Dermis microvascular lymphatic vessel endothelial cell (primary cell): Measurements from ENCODE around the gene KRT71. TPM values are rescaled to one million over a fixed set of nuclear protein-coding genes. Genes with fewer than 3 reads are reported as not detected.
"Not testable (repeated sequence)": the region's sequence is repeated elsewhere in the genome, so short reads cannot be mapped to it uniquely, and the experiment has no call there.

Experiments used
- DNase-seq, 2 donors: peaks; one replicate each; pipeline versions ENCODE4 v3.0.0 to v3.0.0-alpha.2; 2010; ENCODE audit warnings: low read depth in 2 of 2
- total RNA-seq: library from RNA; depleted of rRNA; stranded (reverse); fragments of >200 nt; gene quantifications from 2 replicates; pipeline ENCODE4 v1.2.1, GENCODE V29; 2014

Gene KRT71
- total RNA-seq, 1 donor from 2014 or later: not detected

- DNase-seq: no peak
These were observed 31.2 kb downstream of the KRT71 start for GRCh38 chr12:52521568-52522266.

GRCh38 chr12:52521175-52521567 is 31.8 kb downstream of the KRT71 start:
- DNase-seq: peak in 1 of 2 donors; percentile 8

GRCh38 chr12:52519826-52520662 is 32.9 kb downstream of the KRT71 start, which contains the start of gene KRT5:
KRT5 (minus strand) TSS chr12:52520394; CDS start chr12:52520296, 98 bp downstream.
- no peak for DNase-seq

DNA sequence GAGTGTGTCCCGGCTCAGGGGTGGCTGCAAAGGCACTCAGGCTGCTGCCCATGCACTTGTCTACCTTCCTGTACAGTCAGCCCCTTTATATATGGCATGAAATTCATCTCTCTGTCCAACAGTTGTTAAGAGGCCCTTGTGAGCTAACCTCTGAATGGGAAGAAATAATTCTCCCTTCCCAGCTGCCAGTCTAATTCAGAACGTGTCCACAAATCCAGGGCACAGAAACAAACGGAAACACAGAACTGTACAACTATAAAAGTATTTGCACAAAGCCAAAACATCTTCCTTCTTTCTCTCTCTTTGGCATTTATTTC is 33.6 kb downstream of the KRT71 start:
- DNase-seq: no peak

DNA sequence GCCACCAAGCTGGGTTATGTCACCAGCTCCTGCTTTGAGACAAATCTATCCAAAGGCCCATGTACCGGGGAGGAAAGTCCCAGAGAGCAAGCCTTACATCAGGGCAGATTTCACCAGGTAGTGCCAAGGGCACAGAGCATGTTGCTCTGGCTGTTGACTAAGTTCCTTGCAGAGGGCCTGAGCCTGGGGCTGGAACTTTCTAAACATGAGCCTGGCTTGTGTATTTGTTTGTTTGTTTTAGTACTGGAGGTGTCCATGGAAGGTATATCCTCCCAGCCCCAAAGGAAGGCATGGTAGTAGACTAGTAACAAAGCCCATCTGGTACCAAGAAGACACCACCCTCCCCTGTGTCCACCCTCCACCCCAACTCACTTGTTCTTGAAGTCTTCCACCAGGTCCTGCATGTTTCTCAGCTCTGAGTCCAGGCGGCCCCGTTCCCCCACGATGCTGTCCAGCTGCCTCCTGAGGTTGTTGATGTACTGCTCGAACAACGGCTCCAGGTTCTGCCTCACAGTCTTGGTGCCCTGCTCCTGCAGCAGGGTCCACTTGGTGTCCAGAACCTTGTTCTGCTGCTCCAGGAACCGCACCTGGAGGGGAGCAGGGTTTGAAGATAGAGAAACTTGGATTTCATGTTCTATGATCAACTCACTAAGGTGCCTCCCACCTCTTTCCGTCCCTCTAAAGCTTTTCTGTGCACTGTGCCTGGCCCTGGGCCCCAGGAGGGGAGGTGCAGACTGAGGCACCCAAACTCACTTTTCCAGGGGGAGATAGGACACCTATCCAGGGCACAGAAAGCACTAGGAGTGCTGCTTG is 34.2 kb downstream of the KRT71 start:
- no peak for DNase-seq

- DNase-seq: no peak
These were observed 35.1 kb downstream of the KRT71 start for GRCh38 chr12:52517888-52518287.

- DNase-seq: no peak
These were observed 35.7 kb downstream of the KRT71 start for GRCh38 chr12:52517005-52517835.

DNA sequence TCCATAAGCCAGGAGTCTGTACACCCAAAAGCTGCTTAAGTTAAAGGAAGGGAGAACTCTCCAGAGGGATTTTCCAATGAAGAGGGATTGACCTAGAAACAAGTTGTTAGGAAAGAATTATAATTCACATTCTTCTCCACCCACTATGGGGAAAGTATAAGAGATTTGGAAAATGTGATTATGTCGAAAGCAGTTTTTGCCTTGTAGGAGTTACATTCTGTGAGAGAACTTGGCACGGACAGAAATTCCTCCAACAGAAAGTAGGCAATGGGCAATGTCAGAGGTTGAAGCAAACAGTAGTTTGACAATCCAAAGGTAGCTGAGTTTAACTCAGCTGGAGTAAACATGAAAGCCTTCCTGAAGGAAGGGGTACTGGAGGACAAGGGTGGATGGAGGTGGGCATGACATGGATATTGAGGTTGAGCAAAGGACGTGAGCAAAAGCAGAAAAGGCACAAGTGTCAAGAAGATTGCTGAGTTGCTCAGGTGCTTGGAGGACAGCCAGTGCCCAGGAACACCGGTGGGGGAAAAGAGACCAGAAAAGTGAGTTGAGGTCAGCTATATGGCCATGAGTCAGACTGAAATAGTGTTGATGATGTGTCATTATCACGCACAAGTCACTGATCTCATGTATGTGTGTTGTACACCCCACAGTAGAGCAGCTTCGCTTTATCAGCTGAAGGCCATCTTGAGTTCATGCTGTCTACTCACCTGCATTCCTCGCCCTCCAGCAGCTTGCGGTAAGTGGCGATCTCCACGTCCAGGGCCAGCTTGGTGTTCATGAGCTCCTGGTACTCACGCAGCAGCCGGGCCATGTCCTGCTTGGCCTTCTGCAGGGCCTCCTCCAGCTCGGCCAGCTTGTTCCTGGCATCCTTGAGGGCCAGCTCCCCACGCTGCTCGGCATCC is 36.8 kb downstream of the KRT71 start:
- DNase-seq: no peak

DNA sequence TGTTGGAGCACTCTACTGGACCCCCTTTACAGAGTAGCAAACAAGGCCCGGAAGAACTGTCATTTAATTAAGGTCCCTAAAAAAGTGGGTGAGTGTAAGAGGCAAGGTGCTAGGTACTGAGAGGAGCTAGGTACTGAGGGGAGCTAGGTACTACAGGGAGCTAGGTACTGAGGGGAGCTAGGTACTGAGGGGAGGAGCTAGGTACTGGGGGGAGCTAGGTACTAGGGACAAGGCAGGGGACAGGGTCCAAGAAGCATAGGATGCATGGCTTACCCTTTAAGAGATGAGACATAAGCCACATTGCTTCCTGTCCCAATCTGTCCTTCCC is 37.7 kb downstream of the KRT71 start:
- DNase-seq: no peak

DNA sequence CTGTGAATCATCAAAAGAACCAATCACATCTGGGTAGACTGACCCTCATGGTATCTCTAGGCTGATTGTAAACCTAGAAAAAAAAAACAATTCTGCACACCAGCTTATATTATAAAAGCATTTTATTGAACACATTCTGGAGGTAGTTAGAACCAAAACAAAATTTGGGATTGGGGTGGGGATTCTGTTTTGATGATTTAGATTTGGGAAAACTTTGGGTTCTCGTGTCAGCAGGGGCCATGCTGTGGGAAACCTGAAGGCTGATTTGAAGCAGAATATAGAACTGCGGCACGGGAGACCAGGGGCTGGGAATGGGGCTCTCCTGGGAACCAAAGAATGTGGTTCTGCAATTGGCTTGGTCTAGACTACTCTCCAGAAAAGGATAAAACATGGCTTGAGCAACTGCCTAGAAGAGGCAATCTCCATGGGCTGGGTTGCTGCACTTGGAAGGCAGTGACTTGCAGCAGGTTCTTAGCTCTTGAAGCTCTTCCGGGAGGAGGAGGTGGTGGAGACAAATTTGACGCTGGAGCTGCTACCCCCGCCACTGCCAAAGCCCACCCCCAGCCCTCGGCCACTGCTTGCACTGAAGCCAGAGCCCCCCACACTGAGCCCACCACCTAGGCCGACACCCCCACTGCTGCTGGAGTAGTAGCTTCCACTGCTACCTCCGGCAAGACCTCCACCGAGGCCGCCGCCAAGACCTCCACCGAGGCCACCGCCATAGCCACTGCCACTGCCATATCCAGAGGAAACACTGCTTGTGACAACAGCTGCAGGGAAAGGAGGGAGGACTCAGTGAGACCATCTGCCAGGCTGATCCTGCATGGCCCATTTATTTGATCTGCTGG is 38.2 kb downstream of the KRT71 start:
- no peak for DNase-seq

- no peak for DNase-seq
These were observed 39.2 kb downstream of the KRT71 start for GRCh38 chr12:52513736-52514135.

GRCh38 chr12:52508211-52508610 is 44.7 kb downstream of the KRT71 start:
- no peak for DNase-seq

GRCh38 chr12:52506858-52507715 is 45.9 kb downstream of the KRT71 start:
- DNase-seq: peak in 1 of 2 donors; percentile 29

DNA sequence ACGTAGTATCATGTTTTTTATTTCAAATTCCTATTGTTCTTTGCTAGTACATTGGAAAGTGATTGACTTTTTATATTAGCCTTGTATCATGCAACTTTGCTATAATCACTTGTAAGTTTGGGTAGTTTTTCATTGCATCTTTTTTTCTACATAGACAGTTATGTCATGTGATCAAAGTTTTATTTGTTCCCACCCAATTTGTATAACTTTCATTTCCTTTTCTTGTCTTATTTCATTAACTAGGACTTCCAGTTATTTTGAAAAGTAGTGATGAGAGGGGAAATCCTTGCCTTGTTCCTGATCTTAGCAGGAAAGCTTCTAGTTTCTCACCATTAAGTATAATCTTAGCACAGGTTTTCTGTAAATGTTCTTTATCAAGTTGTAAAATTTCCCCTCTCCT is 50.1 kb downstream of the KRT71 start:
- DNase-seq: no peak

DNA sequence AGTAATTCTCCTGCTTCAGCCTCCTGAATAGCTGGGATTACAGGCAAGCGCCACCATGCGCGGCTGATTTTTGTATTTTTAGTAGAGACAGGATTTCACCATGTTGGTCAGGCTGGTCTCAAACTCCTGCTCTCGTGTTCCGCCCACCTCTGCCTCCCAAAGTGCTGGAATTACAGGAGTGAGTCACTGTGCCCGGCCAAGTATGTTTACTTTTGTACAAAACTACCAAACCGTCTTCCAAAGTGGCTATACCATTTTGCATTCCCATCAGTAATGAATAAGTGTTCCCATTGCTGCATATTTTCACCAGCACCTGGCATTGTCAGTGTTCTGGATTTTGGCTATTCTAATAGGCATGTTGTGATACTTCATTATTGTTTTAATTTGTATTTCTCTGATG is 51.5 kb downstream of the KRT71 start:
- no peak for DNase-seq

GRCh38 chr12:52500574-52500973 is 52.4 kb downstream of the KRT71 start:
- DNase-seq: not testable (repeated sequence)

DNA sequence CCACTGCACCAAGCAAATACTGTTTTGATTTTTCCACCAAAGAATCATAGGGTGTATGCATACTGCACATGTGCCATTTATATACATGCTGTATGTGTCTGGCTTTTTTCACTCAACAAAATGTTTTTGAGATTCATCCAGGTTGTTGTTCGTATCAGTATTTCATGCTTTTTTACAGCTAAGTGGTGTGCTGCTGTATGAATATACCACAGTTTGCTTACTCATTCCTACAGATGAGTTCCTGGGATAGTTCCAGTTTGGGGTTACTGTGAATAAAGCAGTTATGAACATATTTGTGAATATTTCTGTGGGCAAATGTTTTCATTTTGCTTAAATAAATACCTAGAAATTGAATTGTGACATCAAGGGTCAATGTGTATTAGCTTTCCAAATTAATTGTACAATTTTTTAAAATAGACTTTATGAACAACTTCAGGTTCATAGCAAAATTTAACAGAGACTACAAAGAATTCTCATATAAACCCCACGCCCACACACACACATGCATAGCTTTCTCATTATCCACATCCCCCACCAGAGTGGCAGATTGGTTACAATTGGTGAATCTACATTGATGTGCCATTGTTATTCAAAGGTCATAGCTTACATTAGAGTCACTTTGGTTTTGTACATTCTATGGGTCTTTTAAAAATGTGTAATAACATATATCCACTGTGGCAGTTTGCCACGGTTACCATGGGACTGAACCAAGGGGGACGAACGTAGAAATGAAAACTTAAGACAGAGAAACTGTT is 53.0 kb downstream of the KRT71 start:
- DNase-seq: no peak

DNA sequence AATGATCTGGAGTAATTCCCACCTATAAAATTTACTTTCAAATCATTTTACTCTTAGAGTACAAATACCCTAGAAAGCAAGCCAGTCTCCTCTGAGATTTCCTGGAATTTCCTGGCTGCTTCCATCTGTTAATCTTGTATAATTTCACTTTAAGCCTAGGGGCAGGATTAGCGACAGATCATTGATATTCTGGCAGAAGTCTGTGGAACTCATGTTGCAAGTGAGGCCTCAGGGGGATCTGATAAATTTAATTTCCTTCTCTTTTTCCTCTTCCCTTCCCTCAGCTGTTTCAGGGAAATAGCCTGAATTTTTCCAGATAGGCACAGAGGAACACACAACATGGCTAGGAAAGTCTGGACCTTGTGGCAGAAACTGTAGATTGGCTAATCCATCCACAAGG is 54.0 kb downstream of the KRT71 start:
- DNase-seq: no peak
